Pons (tissue), 1 donor: ENCODE results near the gene UBL4B.
A peak's percentile ranks its signal among the peaks of the same experiment; 100 is the strongest.
"Not testable (repeated sequence)": the region's sequence is repeated elsewhere in the genome, so short reads cannot be mapped to it uniquely, and the experiment has no call there.

Source experiments
- DNase-seq: peaks from one replicate; pipeline ENCODE4 v3.0.0-alpha.2; 2016; ENCODE audit warnings: low spot score

Gene UBL4B, protein sequence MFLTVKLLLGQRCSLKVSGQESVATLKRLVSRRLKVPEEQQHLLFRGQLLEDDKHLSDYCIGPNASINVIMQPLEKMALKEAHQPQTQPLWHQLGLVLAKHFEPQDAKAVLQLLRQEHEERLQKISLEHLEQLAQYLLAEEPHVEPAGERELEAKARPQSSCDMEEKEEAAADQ

DNA sequence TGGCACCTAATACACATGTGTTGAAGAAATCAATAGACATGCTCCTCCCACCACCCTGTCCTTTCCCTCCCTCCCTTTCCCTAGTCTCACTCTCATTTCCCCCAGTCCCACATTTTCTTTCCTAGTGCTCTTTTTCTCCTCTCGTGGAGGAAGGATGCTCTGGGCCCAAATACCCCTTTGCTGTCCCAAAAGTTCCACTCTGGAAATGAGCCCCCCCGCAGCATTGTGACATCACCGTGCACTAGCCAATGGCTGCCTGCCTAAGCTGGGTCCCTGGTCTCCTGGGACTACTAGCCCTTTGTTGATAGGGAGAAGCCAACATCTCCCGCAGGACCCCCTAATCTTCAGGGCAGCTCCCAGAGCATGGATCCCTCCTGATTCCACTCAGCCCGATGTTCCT lies at the start of gene UBL4B:
Gene UBL4B, plus strand, starts transcription at position 301 of the 400 bp plus-strand sequence. Its CDS starts 92 bp downstream, at position 393.
- no peak for DNase-seq

DNA sequence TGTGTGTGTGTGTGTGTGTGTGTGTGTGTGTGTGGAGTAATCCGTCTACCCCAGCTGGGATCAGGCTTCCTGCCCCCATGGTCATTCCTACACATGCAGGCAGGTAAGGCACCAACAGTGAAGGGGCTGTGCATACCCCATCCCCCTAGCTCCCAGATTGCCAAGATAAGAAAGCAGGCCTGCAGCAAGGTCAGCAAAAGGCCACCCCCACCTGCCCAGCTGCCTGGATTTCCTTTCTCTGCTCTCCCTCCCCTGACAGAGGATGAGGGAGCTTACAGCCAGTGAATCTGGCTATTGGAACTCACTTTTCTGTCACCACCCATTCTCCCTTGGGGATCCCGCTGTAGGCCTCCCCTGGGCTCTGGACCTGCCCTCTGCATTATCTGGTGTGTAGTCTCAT lies 49.6 kb upstream of the UBL4B start:
- DNase-seq, result no peak

DNA sequence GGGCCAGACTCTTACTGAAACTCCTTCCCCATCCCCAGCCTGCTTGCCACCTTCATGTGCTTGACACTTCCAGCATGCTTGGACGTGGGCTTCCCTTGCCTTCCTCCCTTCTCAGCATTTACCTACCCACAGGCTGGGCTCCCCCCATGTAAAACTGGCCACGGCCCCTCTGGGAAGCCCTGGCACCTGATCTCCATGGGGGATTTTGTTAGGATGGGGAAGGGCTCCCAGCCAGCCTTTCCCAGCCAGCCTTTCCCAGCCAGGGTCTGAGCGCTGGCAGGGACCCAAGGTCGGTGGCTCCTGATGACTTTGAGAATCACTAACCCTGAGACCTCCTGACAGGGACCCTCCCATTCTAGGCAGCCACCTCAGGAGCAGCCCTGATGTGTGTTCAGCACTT lies 48.5 kb upstream of the UBL4B start:
- no peak for DNase-seq

DNA sequence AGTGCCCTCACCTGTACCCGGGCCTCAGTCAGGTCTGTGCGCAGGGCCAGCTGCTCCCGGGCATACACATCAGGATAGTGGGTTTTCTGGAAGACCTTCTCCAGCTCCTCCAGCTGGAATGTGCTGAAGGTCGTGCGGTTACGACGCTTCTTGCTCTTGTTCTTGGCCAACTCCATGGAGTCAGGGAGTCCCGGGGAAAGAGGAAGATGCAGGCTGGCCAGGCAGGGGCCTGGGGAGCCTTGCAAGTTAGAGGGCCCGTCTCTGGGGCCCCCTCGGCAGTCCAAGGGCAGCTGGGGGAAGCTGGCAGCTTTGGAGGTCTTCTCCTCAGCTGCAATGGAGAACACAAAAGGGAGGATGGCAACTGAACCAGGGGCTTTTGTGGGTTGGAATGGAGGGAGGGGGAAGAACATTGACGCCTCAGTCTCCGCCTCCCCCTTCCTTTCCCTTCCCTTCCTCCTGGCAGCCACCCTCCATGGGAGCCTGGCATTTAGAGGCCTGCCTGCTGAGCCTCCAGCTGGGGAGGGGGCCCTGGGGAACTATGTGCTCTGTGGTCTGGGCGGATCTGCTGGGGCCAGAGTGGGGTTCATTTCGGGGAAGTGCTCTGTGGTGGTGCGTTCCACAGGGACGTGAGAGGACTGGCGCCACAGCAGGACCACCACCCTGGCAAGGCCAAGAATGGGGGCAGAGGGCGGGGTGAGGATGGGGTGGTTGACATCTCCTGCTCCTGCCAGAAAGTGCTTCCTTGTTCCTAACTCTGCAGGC lies 47.5 kb upstream of the UBL4B start:
- DNase-seq, result no peak

DNA sequence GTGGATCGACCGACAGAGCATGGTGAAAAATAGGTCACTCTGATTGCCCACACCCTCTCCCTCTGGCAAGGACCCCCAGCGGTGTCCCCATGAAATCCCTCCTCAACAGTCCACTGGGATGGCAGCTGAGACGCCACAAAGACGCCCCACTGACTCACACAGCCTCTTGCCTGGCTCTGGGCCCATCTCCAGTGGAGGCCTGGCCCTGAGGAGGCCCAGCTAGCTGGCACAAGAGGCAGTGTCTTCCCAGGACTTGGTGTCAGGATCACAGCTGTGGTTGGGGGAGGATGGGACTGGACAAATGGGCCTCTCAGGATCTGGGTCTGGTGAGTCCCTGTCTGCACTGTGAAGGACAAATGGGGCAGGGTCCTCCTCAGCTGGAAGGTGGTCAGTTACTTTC lies 46.4 kb upstream of the UBL4B start:
- DNase-seq, result no peak

DNA sequence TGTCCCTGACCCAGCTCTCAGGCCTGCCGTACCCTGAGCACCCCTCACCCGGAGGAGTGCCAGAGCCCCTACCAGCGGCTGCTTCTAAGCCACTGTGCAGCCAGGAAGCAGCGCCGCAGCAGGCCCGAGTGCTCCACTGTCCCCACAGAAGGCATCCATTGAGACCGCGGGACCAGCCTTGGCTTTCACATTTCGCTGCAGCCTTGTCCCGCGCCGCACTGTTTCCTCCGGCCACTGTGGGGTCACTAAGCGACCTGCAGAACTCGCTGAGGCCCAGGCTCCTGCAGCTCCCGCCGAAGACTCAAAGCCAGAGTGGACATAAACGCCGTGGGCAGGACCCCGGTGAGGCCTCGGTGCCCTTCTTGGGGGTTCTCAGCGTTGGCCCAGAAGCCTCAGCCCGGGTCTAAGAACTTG lies 44.8 kb upstream of the UBL4B start:
- no peak for DNase-seq

DNA sequence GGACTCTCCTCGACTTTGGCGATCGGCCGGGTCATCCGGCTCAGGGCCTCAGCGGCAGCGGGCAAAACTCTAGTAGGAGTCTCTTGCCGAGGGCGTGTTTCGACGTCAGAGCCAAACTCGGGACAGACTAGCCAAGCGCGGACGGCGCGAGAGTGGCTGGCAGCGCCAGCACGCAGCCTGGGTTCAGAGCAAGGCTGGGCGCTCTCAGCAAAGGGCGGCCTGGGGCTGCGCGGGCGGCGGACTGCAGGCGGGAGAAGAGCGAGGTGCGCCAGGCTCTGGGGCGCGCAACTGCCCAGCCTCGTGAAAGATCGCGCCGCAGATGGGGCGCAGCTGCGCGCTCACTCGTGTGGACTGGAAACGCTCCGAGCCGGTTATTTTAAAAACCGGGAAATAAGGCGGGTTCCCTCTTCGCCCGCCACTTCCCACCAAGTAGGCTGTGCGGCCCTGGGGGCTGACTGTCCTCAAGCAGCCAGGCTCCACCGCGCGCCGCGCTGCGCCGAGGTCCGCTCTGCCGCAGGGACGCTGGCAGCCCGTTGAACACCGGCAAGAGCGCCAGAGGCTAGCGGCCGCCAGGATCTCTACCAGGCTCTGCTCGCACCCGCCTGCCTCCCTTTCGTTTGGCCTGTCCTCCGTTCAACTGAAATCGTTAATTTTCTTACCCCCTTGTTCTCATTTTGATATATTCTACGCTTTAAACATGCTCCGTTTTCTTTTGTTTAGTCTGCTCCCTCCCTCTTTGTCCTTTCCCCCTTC lies 44.2 kb upstream of the UBL4B start:
- no peak for DNase-seq

DNA sequence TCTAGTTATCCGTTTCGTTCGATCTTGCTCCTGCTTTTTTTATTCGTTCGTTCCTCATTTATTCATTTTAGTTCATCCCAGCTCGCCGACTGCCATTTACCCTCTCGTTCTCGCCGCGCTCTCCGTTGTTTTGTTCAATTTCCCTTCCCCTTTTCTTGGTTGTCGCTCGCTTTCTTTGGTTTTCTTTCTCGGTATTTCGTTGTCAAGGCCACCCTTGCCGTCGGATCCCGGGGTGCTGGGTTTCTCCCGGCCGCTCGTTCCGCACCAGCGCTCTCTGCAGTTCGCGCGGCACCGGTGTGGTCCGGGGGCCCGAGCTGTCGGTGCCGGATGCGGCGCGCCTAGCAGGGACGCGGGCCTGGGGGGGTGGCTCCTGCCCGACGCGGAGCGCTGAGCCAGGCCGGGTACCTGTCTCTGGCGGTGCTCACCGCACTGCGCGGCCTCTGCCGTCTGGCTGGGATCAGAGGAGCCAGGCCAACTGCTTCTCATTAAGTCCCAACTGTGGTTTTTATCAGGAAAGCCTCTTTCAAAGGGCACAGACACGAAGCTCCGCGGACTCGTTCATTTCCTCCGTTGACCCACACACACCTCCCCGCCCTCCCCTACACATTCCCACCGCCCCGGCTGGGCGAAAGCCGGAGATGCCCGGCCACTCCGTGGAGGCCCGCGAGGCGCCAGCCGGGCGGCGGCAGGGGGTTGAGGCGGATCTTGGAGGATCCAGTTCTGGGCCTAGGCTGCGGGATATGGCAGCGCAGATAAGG lies 43.4 kb upstream of the UBL4B start:
- DNase-seq, result no peak

DNA sequence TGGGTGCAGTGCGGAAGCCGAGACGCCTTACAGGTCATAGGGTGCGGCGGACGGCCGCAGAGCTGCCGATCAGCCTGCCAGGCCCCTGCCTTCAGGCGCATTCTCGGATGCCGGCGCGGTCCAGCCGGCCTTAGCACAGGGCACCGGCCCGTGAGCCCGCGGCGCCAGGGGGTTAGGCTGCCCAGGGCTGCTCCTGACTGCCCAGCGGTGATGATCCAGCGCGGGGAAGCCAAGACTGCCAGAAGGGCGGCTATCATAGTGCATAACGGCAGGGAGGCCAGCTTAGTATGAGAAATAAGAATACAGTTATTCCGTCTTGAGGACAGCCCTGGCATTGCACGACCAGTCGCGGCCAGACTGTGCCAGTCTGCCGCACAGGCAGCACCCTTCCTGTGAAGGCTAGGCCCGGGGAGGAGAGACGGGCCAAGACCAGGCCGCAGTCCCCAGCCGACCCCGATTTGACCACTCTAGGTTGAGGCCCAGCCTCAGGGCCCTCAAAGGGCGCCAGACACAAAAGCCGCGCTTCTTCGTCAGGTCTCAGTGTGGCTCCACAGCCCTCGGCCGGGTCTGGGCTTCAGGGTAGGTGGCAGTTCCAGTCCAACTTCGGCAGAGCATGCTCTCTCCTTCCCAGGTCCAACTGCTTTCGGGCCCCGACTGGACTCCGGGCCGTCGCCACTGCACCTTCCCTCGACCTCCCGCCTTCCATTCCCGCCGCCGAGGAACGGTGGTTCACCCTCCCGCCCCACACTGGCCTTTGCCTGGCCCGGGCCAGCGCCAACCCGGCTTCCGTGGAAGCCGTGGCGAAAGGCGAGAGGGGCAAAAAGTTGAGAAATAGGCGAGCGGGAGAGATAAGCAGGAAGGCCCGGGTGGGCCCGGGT lies 42.6 kb upstream of the UBL4B start:
- DNase-seq, result no peak

DNA sequence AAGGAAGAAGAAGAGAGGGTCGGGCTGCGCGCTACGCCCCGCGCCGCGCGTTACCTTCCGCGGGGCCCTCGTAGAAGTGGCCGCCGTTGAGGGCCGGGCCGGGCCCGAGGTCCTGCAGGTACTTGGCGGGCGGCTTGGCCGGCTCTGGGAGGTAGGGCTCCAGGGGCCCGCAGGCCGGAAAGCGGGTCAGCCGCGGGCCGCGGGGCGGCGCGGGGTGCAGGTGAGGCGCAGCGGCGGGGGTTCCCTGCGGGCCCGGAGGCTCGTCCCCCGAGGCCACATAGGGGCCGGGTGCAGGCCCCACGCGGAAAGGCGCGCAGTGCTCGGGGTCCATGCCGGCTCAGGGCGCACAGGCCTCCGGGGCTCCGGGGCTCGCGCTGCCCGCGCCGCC lies 42.0 kb upstream of the UBL4B start:
- no peak for DNase-seq

DNA sequence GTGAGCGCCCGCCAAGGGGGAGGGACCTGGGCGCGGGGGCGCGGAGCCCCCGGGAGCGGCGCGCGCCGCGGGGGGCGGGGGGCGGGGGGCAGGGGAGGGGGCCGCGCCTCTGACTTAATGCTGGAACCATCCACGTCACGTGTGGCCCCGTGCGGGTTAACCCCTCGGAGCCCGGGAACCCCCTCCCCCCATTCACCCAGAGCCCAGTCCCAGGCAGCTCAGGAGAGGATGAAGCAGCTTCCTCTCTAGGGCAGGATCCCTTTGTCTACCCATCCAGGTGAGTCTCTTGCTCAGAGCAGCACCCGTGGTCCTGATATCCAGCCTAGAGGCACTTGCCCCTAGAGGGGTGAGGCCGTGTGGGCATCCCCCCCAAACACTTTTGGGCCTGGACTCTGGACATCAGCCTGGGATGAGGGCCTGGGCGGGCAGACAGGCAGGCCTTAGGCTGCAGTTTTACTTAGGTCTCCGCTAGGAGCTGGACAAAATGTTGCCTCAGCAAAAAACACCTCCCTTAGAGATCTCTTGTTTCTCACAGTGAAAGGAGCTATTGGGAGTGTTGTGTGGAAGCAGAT lies 41.5 kb upstream of the UBL4B start, which contains the start of gene ALX3:
Gene ALX3, minus strand, starts transcription at position 2 of the 572 bp plus-strand sequence. CDS start 60 bp downstream, outside the sequence.
- DNase-seq, result no peak

DNA sequence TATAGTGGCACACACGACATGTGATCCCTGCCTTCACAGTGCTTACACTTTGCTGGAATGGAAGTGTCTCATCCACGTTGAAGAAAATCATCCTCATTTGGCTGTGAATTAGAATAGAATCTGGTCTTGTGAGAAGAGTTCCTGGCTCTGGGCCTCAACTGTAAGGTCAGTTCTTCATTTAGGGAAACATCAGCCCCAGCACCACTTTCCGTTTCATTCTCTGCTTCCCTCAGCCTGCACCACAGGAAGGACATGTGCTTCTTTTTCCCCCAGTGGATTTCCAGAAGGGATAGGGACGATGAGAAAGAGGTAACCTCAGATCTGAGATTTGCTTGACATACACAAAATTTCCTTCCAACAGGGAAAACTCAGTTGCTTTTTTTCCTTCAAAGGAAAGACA lies 38.1 kb upstream of the UBL4B start:
- DNase-seq, result no peak

DNA sequence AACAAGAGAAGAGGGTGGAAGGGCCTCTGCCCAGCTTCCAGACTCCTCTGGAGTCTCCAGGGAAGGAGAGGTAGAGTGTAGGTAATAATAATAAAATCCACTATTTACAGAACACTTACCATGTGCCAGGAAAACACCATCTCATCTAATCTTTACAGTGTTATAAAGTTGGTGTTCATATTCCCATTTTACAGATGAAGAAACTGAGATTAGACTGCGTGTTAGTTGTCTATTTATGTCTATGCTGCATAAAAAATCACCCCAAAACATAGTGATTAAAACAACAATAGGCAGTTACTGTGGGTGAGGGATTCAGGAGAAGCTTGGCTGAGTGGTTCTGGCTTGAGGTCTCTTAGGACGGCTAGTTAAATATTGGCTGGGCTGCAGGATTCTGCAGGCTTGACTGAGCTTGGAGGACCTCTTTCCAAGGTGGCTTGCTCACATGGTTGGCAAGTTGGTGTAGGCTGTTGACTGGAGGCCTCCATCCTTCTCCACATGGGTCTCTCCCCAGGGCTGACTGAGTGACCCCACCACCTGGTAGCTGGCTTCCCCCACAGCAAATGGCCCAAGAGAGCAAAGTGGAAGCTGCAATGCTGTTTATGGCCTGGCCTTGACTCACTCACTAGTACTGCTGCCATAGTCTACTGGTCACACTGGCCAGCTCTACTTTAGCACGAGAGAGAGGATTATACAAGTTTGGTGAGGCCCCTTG lies 35.3 kb upstream of the UBL4B start:
- no peak for DNase-seq

DNA sequence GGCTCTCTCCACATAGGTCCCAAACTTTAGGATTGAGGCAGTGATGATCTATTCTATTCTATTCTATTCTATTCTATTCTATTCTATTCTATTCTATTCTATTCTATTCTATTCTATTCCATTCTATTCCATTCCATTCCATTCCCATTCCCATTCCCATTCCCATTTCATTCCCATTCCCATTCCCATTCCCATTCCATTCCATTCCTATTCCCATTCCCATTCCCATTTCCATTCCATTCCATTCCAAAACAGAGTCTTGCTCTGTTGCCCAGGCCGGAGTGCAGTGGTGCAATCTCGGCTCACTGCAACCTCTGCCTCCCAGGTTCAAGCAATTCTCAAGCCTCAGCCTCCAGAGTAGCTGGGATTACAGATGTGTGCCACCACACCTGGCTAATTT lies 32.2 kb upstream of the UBL4B start:
- DNase-seq, result not testable (repeated sequence)

DNA sequence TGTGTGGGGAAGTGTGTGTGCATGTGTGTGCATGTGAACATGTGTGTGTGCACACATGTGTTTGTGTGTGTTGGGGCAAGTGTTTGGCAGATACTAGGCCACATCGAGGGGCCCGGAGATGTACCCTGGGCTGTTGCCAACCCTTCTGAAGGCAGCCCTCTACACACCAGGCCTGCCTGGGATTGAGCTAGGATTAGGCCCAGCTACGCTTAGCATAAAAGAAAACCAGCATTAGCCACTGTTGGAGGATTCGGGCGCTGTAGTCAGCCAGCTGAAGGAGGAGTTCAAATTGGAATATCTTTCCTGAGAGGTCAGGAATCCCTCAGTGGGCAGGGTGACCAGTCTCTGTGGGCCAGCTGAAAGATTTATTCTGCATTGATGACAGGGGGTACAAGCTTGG lies 31.2 kb upstream of the UBL4B start:
- no peak for DNase-seq

DNA sequence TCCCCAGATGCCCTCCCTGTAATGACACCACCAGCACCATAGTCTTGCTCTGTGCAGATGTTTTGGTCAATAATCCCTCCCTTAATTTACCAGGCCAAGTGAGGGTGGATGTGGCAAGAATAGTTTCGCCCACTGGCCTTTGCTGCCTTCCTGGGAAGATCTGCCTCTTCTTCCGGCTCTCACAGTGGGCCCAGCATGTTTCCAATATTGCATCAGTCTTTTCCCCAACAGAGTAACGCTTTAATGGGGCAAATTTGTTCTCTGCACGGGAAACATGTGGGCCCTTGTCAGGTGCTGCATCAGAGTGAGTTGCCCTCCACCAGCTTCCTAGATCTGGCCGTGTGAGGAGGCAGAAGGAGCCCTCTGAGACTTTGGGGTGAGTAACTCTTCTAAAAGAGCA lies 29.8 kb upstream of the UBL4B start:
- DNase-seq, result no peak

DNA sequence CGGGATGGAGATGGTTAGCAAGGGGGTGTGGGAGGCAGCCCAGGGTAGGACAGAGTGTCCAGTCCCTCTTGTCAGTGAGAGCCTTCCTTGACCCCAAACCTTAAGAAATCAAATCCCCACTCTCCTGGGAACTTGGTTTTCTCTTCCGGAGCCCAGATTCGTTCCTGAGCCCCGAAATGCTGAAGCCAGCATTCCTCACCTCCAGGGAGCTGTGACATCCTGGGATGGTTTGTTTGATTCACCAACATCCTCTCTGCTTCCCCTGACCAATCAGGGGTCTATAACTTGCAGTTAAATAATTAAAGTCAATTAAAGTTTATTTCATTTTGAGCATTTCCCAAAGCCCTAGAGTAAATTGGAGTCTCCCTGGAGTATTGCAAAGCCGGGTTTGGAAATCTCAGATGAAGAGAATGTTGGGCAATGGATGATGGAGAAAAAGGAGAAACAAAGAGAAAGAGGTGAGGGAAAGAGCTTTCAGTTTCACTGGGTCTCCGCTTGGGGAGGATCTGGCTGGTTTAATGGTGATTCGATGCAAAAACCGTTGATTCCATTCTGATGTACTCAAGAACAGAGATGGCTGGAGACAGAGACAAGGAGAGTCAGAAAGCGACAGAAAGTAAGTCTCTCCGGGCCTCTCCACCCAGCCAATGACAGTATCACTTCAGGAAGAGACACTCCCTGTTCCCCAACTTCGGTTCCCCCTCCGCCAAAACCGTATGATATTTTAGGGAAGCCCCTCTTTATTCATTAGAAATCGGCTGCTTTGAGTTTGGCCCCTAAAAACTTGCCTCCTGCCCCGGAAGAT lies 29.0 kb upstream of the UBL4B start:
- no peak for DNase-seq

DNA sequence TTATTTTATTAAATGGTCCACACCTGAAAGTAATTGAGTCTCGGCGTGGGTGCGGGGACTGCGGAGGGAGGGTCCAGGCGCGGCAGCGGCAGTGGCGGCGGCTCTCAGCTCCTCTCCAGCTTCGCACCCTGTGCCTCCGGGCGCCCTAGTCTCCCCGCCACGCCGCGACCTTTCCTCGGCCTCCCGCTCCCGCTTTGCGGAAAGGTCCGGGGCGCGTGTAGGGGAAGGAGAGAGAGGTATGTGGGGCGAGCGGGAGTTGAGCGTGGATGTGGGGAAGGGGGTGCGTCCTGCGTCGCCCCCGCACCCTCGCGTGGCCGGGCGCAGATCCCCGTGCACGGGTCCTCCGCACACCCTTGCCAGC lies 28.4 kb upstream of the UBL4B start:
- no peak for DNase-seq

DNA sequence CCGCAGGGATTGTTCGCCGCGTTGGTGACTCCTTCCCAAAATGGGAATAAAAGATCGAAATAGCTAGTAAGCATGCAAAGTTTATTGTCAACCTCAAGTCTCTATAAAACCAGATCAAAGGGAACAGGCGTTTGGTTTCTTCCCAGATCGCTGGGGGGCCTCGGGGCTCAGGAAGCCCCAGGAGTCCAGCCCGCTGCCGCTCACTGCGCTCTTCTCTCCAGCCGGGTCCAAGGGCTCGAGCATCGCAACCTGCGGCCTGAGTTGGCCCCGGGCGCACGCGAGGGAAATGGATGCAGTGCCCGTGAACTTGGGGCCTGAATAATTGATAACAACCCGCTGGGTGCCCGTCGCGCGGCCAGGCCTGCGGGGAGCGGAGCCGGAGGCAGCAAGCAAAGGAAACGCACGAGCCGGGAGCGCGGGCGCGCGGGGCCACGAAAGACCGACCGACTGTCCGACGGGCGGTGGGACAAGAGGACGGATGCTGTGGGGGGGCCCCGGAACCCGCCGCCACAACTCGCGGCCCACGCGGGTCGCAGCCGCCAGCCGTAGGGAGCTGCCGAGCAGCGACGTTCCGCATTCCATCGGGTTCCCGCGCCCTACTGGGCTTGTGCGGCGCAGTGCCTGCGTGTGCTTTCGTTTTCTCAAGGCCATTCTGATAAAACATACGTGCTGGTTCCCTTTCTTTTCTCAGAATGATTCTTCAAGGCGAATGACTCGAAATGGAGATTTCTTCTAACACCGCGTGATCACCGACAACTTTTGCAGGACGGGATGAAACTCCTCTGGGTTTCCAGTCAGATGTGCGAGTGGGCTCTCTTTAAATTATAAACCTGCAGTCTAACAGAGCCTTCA lies 27.8 kb upstream of the UBL4B start:
- peak; percentile 31 for DNase-seq
